Pulmonary artery endothelial cell (primary cell): Measurements from ENCODE around the gene ZMIZ1. TPM values are rescaled to one million over a fixed set of nuclear protein-coding genes. Genes with fewer than 3 reads are reported as not detected.

Experiments used
- DNase-seq: peaks from one replicate; pipeline ENCODE4 v3.0.0-alpha.2; 2011; ENCODE audit warnings: low read depth, low spot score
- total RNA-seq: library from RNA; depleted of rRNA; stranded (reverse); fragments of >200 nt; gene quantifications from 2 replicates; pipeline ENCODE4 v1.2.3, GENCODE V29; 2014

Gene ZMIZ1
- total RNA-seq, 1 donor from 2014 or later: 9.3 TPM

- DNase-seq: no peak
Measured at GRCh38 chr10:79149662-79150443, 81.1 kb downstream of the ZMIZ1 start.

- DNase-seq: no peak
Measured at GRCh38 chr10:79150444-79150754, 81.6 kb downstream of the ZMIZ1 start.

- DNase-seq: no peak
Measured at GRCh38 chr10:79152423-79152817, 83.7 kb downstream of the ZMIZ1 start.

- no peak for DNase-seq
Measured at GRCh38 chr10:79153745-79154144, 85.0 kb downstream of the ZMIZ1 start.

GRCh38 chr10:79155301-79156081 lies 86.7 kb downstream of the ZMIZ1 start:
- DNase-seq: no peak

GRCh38 chr10:79156334-79157274 lies 87.8 kb downstream of the ZMIZ1 start:
- DNase-seq: no peak

- no peak for DNase-seq
Measured at GRCh38 chr10:79158004-79158340, 89.2 kb downstream of the ZMIZ1 start.

GRCh38 chr10:79158402-79159097 lies 89.8 kb downstream of the ZMIZ1 start:
- DNase-seq: no peak

- peak; percentile 56 for DNase-seq
Measured at GRCh38 chr10:79159141-79159651, 90.4 kb downstream of the ZMIZ1 start.

- DNase-seq: no peak
Measured at GRCh38 chr10:79159785-79160184, 91.0 kb downstream of the ZMIZ1 start.

- DNase-seq: no peak
Measured at GRCh38 chr10:79160191-79160590, 91.4 kb downstream of the ZMIZ1 start.

GRCh38 chr10:79161557-79161956 lies 92.8 kb downstream of the ZMIZ1 start:
- no peak for DNase-seq

- no peak for DNase-seq
Measured at GRCh38 chr10:79162022-79162421, 93.3 kb downstream of the ZMIZ1 start.

- no peak for DNase-seq
Measured at GRCh38 chr10:79162861-79163665, 94.3 kb downstream of the ZMIZ1 start.

GRCh38 chr10:79163666-79163975 lies 94.9 kb downstream of the ZMIZ1 start:
- DNase-seq: no peak

- DNase-seq: no peak
Measured at GRCh38 chr10:79164075-79164474, 95.3 kb downstream of the ZMIZ1 start.

- DNase-seq: no peak
Measured at GRCh38 chr10:79165070-79165778, 96.5 kb downstream of the ZMIZ1 start.

GRCh38 chr10:79166312-79166721 lies 97.6 kb downstream of the ZMIZ1 start:
- no peak for DNase-seq

- DNase-seq: no peak
Measured at GRCh38 chr10:79166741-79167140, 98.0 kb downstream of the ZMIZ1 start.

GRCh38 chr10:79167537-79167936 lies 98.8 kb downstream of the ZMIZ1 start:
- no peak for DNase-seq
